D341Med (cell line): Measurements from ENCODE around the gene KIF25.

ENCODE experiments used
- DNase-seq: peaks from one replicate; pipeline ENCODE4 v3.0.0; 2012; ENCODE audit warnings: low spot score

KIF25 gene

DNA sequence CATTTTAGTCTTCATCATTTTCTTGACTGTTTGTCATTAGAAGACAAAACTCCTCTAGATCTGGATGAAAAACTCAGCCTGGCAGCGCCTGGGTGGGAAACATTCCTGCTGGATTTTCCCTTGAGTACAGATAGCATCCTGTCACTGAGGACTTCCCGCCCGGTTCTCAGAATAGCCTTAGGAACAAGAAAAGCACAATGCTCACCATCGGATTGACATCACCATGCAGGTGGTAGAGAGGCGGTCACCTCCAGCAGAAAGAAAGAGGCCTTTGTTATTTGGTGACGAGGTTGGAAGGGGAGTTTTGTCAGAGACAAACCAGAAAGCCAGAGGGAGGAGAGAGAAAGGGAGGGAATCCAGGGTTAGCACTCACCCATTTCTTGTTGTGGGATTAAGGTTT, 39.8 kb downstream of the KIF25 start:
- no peak for DNase-seq

- no peak for DNase-seq
Observed at GRCh38 chr6:168037856-168038255, 40.4 kb downstream of the KIF25 start.

DNA sequence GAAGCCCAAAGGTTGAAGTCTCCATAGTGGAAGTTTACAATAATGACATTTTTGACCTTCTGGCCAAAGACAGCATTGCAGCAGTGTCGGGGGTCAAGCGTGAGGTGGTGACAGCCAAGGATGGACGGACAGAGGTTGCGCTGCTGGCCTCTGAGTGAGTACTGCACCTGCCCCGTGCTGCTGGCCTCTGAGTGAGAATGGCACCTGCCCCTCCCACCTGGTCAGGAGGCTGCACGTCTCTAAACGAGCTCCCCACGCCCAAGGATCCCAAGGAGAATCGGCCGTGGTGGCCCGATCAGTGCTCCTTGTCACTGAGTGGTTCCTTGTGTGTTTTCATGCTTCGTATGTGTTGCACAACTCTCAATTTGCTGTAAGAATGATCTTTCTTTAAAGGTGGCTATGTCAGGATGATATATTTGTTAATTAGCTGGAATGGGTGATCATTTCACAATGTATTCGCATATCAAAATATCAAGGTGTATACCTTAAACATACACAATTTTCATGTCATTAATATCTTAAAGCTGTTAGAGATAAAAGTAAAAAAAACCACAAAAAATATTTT, 41.2 kb downstream of the KIF25 start:
- no peak for DNase-seq

DNA sequence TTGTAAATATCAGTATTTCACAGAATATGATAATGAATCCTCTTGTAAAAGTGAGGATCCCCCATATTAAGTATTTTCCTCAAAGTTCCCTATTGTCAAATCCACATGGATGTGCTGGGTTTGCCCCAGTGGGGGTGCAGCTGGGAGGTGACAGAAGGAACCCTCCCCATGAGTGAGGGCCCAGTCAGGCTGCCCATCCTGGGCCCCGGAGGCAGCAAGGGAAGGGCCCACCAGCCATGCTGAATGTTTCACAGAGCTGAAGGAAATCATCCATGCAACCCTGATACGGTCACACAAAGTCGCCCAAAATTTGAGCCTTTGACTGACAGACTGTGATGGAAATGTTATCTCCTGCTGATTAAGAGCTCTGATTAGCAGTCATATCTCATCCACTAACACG, 41.8 kb downstream of the KIF25 start:
- no peak for DNase-seq

GRCh38 chr6:168039849-168040248, 42.4 kb downstream of the KIF25 start:
- no peak for DNase-seq

- DNase-seq = no peak
Observed at GRCh38 chr6:168040856-168041496, 43.5 kb downstream of the KIF25 start.

- no peak for DNase-seq
Observed at GRCh38 chr6:168041928-168042327, 44.5 kb downstream of the KIF25 start.

- DNase-seq = no peak
Observed at GRCh38 chr6:168042426-168043192, 45.1 kb downstream of the KIF25 start.

DNA sequence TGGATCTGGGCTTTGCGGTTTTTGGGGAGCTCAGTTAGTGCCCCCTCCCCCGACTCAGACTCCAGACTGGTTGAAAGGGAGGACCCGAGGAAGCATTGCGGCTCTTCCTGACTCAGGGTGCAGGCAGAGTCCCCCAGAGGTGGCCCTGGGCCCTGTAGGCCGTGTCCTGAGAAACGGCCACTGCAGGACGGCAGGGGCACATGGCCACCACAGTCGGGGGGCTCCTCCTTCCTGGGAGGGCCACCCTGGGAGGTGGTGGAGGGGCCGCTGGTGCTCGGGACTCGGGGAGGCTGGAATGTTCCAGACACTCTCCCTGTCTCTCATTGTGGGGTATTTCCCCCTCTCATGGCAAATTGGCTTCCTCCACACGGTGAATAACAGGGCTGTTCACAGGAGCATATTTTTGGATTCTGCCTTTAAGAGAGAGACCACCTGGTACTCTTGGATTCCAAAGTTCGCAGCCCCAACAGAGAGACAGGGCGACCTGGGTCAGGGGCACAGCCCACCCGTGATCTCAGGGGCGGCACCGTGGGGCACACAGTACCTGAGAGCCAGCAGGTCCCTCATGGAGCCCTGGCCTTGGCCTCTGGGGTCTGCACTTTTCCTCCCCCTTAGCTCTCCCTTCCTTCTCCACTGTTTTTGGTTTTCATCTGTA, 45.8 kb downstream of the KIF25 start:
- no peak for DNase-seq

DNA sequence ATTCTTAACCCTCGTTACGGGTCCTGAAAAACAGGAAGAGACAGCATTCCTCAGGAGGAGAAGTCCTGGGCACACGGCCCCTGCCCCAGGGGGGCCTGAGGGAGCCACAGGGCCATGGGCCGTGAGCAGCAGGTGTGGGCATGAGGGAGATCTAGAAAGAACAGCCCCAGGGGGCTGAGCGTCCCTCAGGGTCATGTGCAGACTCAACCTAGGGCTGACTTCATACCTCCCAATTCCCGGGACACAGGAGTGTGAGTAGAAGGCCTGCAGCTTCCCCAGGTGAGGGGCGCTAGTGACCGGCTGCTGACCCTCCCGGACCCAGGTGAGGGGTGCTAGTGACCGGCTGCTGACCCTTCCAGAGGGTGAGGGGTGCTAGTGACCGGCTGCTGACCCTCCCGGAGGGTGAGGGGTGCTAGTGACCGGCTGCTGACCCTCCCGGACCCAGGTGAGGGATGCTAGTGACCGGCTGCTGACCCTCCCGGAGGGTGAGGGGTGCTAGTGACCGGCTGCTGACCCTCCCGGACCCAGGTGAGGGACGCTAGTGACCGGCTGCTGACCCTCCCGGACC, 46.5 kb downstream of the KIF25 start:
- no peak for DNase-seq

GRCh38 chr6:168044521-168045130, 47.2 kb downstream of the KIF25 start:
- DNase-seq = no peak

- no peak for DNase-seq
Observed at GRCh38 chr6:168045141-168045691, 47.7 kb downstream of the KIF25 start.

GRCh38 chr6:168045706-168046620, 48.5 kb downstream of the KIF25 start:
- DNase-seq = no peak

- no peak for DNase-seq
Observed at GRCh38 chr6:168046696-168047095, 49.2 kb downstream of the KIF25 start.

- no peak for DNase-seq
Observed at GRCh38 chr6:168047841-168048723, 50.6 kb downstream of the KIF25 start.

DNA sequence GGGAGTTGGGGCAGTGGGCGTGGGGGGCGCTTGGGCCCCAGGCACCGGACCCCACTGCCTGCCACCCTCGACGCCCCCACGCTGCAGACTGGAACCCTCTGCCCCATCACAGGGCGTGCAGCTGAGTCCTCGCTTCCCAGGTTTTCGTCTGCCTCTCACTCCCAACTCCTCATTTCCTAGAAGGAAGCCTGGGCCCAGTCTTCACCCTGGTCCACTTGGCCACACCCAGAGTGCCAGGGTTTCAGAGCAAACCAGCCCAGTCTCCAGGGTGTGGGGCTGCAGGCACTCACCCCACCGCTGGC, 51.2 kb downstream of the KIF25 start:
- DNase-seq = no peak

DNA sequence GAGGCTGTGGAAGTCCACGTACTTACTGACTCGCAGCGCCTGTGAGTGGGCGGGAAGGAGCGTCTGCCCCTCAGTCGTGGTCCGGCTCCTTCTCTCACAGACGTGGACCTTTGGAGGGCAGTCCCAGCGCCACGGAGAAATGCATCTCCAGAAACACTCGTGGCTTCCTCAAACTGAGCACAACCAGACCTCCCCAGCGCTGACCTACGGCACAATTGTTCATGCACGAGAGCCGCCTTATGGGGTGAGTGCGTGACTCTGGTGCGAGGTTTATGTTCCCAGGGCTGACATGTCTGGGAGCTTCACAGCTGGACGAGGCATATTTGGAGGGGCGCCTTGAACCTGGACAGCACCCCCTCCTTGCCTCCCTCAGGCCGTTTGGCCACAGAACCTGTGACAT, 51.8 kb downstream of the KIF25 start:
- no peak for DNase-seq

DNA sequence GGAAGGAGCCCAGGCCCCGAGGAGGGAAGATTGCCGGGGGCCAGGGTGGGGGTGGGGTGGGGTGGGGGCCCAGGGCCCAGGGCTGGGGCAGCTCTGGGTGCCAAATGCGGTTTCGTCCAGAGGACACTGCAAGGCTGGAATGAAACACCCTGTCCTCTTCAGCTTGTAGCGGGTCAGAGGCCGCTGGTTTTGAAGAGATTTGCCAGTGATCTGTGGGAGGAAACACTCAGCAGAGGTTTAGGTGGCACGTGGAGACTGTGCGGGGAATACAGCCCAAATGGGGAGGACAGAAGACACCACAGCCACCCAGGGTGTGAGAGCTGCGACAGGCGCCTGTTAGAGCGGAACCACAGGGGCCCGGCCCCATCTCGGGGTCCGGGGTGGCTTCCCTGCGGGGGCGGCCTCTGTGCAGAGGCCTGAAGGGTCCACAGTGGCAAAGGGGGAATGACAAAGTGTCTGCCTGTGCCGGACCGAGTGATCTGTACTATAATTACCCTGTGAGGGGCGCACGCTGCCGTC, 52.3 kb downstream of the KIF25 start:
- DNase-seq = no peak

DNA sequence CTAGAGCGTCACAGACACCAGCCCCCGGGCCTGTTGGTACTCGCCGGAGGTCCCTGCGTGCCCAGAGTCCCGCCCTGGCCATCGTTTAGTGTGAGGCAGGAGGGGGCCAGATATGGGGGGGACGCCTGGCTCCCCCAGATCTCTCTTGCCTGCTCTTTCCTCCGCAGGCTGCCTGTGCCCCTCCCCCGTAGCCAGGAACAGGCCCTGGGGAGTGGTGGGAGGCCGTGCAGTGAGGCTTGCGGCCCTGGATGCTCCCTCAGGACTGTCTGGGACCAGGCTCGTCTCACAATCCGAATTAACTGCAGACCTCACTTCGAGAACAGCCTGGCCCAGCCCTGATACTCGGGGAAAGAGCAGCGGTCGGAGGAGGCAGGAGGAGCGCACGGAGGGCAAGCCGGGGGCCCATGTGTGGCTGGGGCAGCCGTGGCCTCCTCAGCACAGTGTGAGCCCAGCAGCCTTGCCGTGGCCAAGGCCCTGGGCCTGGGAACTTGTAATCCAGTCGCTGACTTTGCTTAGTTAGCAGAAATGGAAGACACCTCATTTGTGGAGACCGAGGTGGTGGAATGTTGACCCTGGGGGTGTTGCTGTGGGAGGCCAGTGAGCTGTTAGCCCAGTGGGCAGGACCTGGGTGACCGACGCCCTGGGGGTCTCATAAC, 52.9 kb downstream of the KIF25 start:
- no peak for DNase-seq
